Measurements from ENCODE around the gene INVS.
"Not testable (repeated sequence)": the region's sequence is repeated elsewhere in the genome, so short reads cannot be mapped to it uniquely, and the experiment has no call there.

The INVS gene

GRCh38 chr9:100338736-100339135 is 239.7 kb downstream of the INVS start:
- not testable (repeated sequence) for DNase-seq (ENCODE audit: low read depth in 2 of 2)

- DNase-seq (ENCODE audit: low read depth in 2 of 2): no peak
These were observed 241.2 kb downstream of the INVS start for GRCh38 chr9:100340224-100340623.

- DNase-seq (ENCODE audit: low read depth in 2 of 2): no peak
These were observed 242.8 kb downstream of the INVS start for GRCh38 chr9:100341889-100342288.

GRCh38 chr9:100346836-100347235 is 247.8 kb downstream of the INVS start:
- DNase-seq (ENCODE audit: low read depth in 2 of 2): no peak

GRCh38 chr9:100350188-100350587 is 251.1 kb downstream of the INVS start:
- no peak for DNase-seq (ENCODE audit: low read depth in 2 of 2)
